NT2/D1 (cell line): ENCODE measurements around the gene AOPEP.

Experiments
- DNase-seq: peaks from one replicate; pipeline ENCODE4 v3.0.0-alpha.2; 2011; ENCODE audit warnings: low read depth, low spot score
- H3K27me3 ChIP-seq: 2 replicates; pipeline ENCODE4 v1.6.0; 2011; ENCODE audit warnings: mild to moderate bottlenecking; ENCODE audit not compliant: insufficient read length, insufficient read depth
- H3K36me3 ChIP-seq: 2 replicates; pipeline ENCODE4 v1.6.1; 2011; ENCODE audit warnings: mild to moderate bottlenecking, low read length, mixed read lengths; ENCODE audit not compliant: insufficient read depth, insufficient read length
- H3K4me1 ChIP-seq: 2 replicates; pipeline ENCODE4 v1.5.1; 2011; ENCODE audit not compliant: insufficient read depth, insufficient read length
- H3K4me3 ChIP-seq: 2 replicates; pipeline ENCODE4 v1.5.1; 2011; ENCODE audit warnings: low read depth; ENCODE audit not compliant: insufficient read length
- H3K9ac ChIP-seq: 2 replicates; pipeline ENCODE4 v1.6.0; 2011; ENCODE audit warnings: low read depth; ENCODE audit not compliant: insufficient read length
- H3K9me3 ChIP-seq: 2 replicates; pipeline ENCODE4 v1.5.1; 2011; ENCODE audit warnings: mild to moderate bottlenecking, low read length; ENCODE audit not compliant: insufficient read depth
- SUZ12 ChIP-seq: IDR thresholded peaks from 2 replicates; pipeline ENCODE4 v1.6.1; 2011; ENCODE audit not compliant: insufficient read length, insufficient read depth; ENCODE audit errors: extremely low read depth
- YY1 ChIP-seq: IDR thresholded peaks from 2 replicates; pipeline ENCODE4 v1.6.1; 2011; ENCODE audit not compliant: insufficient read length, insufficient read depth
- ZNF274 ChIP-seq: IDR thresholded peaks from 2 replicates; pipeline ENCODE4 v1.6.1; 2011; ENCODE audit warnings: mild to moderate bottlenecking, low read depth, low read length

The AOPEP gene

DNA sequence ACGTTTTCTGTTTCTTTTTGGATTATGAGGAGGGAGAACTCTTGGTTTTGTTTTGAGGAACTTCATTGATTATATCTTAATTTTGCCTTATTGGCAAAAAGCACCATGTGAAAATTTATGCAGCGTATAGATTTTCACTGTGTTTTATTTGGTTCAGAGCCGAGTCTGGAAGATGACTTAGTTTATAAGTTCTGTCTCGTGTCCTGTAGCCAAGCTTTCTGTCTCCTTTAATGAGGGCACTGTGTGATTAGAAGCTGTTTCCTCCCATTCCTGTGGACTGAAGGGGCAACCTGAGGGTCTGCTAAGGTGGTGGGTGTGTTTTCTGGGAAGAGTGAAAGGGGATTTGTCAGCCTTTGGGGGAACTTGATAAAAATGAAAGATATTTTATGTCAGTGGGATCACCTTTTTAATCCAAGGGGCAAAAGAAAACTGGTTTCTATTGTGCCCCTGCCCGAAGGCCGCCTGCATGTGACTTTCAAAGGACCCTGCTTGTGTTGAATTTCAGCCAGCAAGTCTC is 328.9 kb downstream of the AOPEP start:
- no peaks in the 10 kb centered on the region for H3K27me3 ChIP-seq
- H3K9ac ChIP-seq = no peak overlapping the region
- H3K36me3 ChIP-seq = peaks cover 3% of the 10 kb centered on the region
- no peak overlapping the region for H3K4me3 ChIP-seq
- H3K4me1 ChIP-seq = peaks cover 3% of the 10 kb centered on the region
- H3K9me3 ChIP-seq = no peaks in the 10 kb centered on the region
- DNase-seq = no peak
- TF ChIP-seq YY1 = no peak
- TF ChIP-seq ZNF274 = no peak
- no peak for TF ChIP-seq SUZ12

DNA sequence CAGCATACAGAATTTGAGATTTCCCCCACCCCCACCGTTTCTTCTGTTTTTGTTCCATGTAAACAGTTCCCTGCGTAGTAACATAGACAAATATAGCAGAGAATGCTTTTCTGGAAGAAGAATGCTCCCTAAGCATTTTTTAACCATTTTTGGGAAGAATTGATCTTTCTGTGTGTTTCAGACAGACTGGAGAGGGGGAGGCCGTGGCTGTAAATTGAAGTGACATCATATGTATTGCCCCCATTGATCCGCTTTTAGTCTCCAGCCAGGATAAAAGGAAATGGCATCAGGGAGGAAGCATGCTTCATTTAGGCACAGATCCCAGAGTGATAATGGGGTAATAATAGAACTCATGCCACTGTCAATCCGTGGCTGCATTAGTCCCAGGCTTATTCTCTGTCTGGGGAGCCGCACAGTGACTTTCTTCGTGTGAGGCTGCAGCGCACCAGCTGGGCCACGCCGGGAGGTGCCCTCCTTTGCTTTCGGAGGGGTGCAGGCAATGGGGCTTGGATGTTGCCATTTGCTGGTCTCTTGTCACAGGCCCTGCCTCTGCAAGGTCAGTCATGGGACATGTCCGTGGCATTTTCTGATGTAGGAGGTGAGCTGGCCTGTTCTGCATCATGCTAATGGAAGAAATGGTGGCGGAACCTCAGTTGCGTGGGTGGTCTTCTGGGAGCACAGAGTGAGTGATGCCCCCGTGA is 329.5 kb downstream of the AOPEP start:
- H3K36me3 ChIP-seq = peaks cover 7% of the 10 kb centered on the region
- peaks cover 3% of the 10 kb centered on the region for H3K4me1 ChIP-seq
- no peak for DNase-seq
- H3K9ac ChIP-seq = no peak overlapping the region
- TF ChIP-seq ZNF274 = no peak
- H3K4me3 ChIP-seq = no peak overlapping the region
- H3K9me3 ChIP-seq = no peaks in the 10 kb centered on the region
- H3K27me3 ChIP-seq = no peaks in the 10 kb centered on the region

DNA sequence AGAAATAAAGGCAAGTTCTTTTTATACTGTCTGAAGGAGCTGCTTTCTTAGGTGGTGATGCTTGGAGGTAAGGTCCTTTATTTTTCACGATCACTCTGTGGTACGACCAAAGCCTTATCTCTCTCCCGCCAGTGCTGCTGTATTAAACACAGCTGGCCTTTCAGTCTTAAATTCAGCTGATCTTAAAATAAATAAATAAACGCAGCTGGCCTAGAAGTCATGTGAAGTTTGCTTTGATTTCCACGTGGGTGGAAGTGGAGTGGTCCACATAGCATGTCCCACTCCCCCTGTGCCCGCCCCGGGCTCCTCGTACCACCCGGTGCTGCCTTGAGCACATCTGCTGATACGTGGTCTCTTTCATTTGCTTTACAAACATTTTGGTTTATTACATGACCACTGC is 330.6 kb downstream of the AOPEP start:
- no peak for TF ChIP-seq YY1
- Histone ChIP-seq H3K27me3 (no peaks in the 10 kb centered on the region), H3K4me3 (no peak overlapping the region), H3K4me1 (peaks cover 3% of the 10 kb centered on the region), H3K9me3 (no peaks in the 10 kb centered on the region), H3K9ac (no peak overlapping the region), H3K36me3 (peaks cover 12% of the 10 kb centered on the region)
- DNase-seq = no peak

DNA sequence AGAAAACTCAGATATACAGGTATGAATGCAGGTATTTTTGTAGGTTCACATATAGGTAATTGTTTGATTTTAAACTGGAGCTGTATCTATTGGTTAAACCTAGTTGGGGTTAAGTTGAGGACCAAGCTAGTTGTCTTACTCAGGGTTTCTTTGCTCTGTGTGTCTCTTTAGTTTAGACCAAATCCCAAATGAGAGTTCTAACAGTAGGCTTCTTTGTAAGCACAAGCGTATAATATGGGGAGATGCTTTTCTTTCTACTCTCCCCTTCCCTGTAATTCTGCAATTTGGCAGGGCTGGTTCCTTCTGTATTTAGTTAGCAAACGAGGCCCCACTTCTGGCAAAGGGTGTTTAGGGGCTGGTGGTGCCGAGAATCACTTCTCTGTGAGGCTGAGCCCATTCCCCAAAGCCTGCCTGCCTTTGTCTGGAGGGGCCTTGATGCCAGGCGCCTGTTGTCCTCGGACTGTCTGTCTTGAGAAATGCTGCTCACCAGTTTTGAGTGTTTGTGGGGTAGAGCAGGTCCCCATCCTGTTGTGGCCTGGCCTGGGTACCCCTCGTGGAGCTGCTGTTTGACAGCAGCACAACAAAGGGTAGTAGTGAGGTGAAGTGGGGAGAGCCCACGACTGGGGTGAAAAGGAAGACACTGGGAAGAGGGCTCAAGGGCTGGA is 331.8 kb downstream of the AOPEP start:
- no peak for DNase-seq
- no peak for TF ChIP-seq YY1
- TF ChIP-seq SUZ12 = no peak
- peaks cover 23% of the 10 kb centered on the region for H3K36me3 ChIP-seq
- H3K9me3 ChIP-seq = no peaks in the 10 kb centered on the region
- H3K4me3 ChIP-seq = no peak overlapping the region
- peaks cover 7% of the 10 kb centered on the region for H3K4me1 ChIP-seq
- no peaks in the 10 kb centered on the region for H3K27me3 ChIP-seq
- no peak overlapping the region for H3K9ac ChIP-seq

- H3K9ac ChIP-seq = no peak overlapping the region
- no peak for DNase-seq
- H3K36me3 ChIP-seq = peaks cover 28% of the 10 kb centered on the region
- no peak overlapping the region for H3K4me3 ChIP-seq
- no peaks in the 10 kb centered on the region for H3K9me3 ChIP-seq
- no peak for TF ChIP-seq YY1
- no peak for TF ChIP-seq SUZ12
- TF ChIP-seq ZNF274 = no peak
- no peaks in the 10 kb centered on the region for H3K27me3 ChIP-seq
- peaks cover 12% of the 10 kb centered on the region for H3K4me1 ChIP-seq
Observed at GRCh38 chr9:95058795-95059386, 332.4 kb downstream of the AOPEP start.

GRCh38 chr9:95060234-95060633 is 333.7 kb downstream of the AOPEP start:
- H3K27me3 ChIP-seq = no peaks in the 10 kb centered on the region
- no peak for DNase-seq
- no peak overlapping the region for H3K4me3 ChIP-seq
- TF ChIP-seq ZNF274 (no peak), YY1 (no peak)
- H3K9ac ChIP-seq = no peak overlapping the region
- H3K9me3 ChIP-seq = no peaks in the 10 kb centered on the region
- peaks cover 12% of the 10 kb centered on the region for H3K4me1 ChIP-seq
- peaks cover 30% of the 10 kb centered on the region for H3K36me3 ChIP-seq

DNA sequence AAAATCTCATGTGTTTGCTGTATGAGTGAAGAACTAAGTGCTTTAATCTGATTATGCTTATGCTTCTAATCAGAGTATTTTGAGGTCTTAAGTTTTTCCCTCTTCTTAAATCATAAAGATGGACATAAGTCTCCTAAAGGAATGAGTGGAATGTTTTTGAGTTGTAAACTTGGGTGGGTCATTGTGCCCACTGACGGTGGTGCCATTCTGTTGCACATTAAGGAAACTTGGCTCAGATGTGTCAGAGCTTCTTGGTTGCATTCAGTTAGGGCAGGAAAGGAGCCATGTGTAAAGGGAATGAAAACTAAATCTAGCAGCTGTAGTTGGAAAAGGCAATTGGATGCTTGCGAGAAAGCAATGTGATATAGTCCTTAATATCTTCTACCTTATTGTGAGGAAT is 334.4 kb downstream of the AOPEP start:
- Histone ChIP-seq H3K9ac (no peak overlapping the region), H3K4me1 (peaks cover 12% of the 10 kb centered on the region), H3K4me3 (no peak overlapping the region), H3K36me3 (peaks cover 35% of the 10 kb centered on the region), H3K9me3 (no peaks in the 10 kb centered on the region), H3K27me3 (no peaks in the 10 kb centered on the region)
- DNase-seq = no peak
- TF ChIP-seq YY1 (no peak), ZNF274 (no peak), SUZ12 (no peak)
